HG03095 (cell line): ENCODE measurements around the gene COPZ2.
"Not testable (repeated sequence)": the region's sequence is repeated elsewhere in the genome, so short reads cannot be mapped to it uniquely, and the experiment has no call there.

Experiments used
- ATAC-seq: cut with Tn5 transposase; IDR thresholded peaks from one replicate; pipeline ENCODE4 v1.9.1; 2021; ENCODE audit warnings: moderate library complexity; ENCODE audit not compliant: unreplicated experiment

Gene COPZ2

DNA sequence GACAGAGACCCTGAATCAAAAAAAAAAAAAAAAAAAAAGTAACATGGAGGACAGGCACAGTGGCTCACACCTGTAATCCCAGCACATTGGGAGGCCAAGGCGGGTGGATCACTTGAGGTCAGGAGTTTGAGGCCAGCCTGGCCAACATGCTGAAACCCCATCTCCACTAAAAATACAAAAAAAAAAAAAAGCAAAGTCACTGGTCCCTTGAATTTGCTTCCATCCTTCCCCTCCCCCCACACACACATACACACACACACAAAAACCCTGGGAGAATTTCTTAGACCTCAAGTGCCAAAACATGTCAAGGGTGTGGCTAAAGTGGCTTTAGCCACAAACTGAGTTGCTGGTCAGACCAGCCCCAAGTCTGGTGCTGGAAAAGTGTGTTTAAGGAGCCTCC, 49.2 kb downstream of the COPZ2 start:
- not testable (repeated sequence) for ATAC-seq

DNA sequence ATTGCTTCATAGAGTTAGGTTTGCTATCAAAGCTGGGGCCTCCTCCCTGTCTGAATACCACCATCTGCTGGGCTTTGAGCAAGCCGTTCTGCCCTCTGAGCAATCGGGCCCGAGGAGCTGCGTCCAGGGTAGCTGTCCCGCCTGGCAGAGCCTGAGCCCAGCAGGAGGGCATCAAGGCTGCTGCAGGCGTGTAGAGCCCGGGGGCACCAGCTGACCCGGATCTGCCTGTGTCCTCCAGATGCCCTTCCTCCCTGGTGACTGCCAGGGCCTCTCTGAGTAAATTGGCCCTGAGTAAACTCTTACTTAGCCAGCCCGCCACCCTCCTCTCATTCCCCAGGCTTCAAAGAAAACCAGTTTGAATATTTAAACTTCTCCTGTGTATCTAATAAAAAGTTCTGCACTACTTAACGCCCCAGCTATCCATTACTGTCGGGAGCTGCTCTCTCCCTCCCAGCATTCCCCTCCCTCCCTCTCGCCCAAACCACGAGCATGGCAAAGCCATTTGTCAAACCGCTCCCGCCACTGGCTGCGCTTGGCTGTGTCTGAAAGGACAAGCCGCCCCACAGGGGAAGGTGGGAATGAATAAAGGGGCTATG, 50.3 kb downstream of the COPZ2 start:
- no peak for ATAC-seq

DNA sequence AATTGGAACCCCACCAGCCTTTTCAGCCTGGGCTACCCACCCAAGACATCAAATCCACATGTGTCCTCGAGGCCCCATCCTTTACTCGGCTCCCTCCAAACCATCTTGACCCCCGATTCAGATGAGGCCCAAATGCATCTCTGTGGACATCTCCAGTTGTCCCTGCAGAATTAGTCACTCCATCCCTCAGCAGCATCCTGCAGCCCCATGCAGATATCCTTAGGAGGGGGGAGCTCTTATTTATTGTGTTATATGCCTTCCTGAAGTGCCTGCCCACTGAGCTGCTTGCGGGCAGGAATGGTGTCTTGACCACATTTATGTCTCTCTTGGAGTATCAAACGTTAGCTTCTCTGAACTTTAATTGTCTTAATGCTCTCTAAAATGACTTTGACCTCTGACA, 51.1 kb downstream of the COPZ2 start:
- no peak for ATAC-seq

DNA sequence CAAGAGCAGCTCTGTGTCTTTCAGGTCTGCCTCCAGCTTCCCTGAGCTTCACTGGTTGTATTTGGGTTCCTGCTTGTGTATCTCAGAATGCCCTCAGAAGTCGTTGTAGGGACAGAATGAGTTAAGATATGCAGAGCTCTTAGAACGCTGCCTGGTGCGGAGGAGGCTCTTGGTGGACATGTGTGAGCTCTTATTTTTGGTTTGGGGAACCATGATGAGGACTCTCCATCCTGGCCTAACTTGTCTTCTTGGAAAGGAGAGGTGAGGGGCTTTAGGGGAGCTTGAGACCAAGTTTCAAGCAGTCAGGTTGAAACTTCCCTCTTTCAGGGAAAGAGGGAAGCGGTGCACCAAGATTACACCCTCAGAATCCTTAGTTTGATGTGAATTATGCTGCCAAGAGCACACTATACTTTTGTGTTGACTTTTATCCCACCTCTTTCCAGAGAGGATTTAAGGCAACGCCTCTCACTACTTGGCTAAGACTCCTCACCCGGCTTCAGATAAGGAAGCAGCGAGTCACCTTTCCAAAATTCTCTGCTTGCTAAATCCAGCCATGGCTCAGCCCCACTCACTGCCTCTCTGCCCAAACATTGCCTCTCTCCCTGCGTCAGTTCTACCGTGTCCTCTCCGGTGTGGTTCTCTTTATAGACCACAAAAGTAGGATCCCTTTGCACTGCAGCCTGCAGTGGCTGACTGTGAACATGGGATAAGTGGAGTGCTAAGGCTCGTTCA, 53.9 kb downstream of the COPZ2 start:
- ATAC-seq: no peak

DNA sequence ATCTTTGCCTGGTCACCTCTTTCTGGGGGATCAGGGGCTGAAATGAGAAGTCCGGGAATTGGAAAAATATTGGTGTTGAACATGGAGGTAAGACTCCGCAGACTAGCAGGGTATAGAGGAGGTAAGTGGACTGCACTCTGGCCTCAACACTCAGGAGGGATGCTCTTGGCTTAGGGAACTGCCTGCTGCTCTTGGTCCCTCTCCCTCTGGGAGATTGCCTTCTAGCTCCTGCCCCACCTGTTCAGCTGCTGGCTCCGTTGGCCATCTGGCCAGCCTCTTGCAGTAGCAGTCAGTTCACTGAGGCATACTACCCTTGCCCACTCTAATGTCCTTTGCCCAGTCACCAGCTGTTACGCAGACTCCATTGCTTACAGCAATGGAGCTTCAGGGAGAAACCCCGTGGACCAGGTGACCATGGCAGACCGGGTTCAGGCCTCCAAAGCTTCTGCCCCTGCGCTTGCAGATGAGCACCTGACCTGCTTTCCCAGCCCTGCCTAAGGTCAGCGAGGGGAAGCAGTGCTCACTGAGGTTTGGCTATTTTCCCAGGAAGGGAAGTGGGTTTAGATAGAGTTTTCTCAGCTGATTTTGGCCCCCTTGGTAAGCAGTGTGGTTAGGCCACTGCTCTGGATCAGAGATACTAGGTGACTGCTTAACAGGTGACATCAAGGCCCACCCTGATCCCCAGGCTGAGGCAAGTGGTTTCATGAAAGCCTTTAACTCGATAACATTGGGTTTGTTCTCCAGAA, 54.8 kb downstream of the COPZ2 start:
- no peak for ATAC-seq

DNA sequence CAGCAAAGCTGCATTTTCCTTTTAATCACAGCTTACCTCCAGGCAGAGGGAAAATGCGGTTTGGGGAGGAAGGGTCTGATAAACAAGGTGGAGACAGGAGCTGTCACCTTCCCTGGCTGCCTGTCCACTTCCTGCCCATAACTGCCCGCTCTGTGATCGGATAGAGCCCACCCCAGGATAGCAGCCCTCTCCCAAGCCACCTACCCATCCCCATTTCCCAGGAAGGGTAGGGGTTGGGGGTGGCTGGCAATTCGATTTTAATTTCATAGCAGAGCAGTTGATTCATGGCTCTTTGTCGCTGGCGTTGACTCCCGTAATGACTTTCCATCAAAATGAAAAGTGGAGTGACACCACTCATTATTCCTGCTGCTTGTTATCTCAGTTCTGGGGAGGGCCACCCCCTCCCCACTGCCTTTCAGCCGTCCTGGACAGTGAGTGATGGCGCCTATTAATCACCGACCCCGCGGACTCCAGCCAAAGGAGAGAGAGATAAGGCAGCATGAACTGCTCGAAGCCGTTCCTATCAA, 55.4 kb downstream of the COPZ2 start:
- no peak for ATAC-seq

DNA sequence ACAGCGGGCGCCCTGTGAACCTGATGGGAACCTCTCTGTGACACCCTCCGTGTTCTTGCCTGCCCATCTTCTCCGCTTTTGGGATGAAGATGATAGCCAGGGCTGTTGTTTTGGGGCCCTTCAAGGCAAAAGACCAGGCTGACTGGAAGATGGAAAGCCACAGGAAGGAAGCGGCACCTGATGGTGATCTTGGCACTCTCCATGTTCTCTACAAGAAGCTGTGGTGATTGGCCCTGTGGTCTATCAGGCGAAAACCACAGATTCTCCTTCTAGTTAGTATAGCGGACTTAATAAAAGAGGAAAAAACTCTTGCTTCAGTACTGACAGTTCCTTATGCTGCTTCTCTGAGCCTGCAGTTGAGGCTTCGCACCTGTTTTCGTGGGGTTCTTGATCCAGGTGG, 56.1 kb downstream of the COPZ2 start:
- ATAC-seq: no peak

DNA sequence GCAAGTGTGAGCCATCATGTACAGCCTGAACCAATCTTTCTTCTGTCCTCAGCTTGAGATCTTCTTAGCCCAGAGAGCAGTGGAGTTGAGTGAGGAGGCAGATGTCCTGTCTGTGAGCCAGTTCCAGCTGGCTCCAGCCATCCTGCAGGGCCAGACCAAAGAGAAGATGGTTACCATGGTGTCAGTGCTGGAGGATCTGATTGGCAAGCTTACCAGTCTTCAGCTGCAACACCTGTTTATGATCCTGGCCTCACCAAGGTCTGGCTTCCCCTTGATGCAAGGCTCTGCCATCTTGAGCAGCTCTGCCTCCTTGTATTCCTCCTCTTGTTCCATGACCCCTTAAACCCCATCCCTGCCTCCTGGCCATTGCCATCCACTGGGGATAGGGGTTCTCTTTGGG, 57.1 kb downstream of the COPZ2 start:
- ATAC-seq: no peak

DNA sequence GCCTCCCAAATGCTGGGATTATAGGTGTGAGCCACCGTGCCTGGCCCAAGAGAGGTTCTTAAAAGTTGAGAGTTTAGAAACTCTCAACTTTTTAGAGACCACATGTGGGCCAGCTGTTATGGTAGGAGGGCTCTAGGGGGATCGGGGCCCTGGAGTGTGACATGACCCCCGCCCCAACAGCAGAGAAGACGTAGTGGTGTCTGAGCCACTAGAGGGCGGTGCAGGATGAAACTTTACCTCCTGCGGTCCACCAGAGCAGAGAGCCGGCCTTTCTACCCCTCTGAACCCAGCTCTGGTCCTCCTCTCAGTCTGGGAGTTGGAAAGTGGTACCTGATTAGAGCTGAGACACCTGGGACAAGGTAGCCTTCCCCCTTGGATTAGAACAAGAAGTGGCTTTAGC, 59.3 kb downstream of the COPZ2 start:
- no peak for ATAC-seq
